A673 (cell line): Measurements from ENCODE around the gene TSKU. TPM values are rescaled to one million over a fixed set of nuclear protein-coding genes. Genes with fewer than 3 reads are reported as not detected.

ENCODE experiments used
- BruUV-seq: library from RNA; stranded (reverse); fragments of 400-500 nt; replicated peaks from 2 replicates; lab custom pipeline; 2021; lab: Mats Ljungman, UMichigan
- CTCF ChIA-PET: fragments of 300-600 bp; sonication (Branson Sonifier 250); formaldehyde crosslinking; loops from one replicate; lab custom pipeline; 2022; ENCODE audit warnings: antibody characterized with exemption; lab: Charles Lee
- POLR2A ChIA-PET: fragments of 300-600 bp; sonication (Branson Sonifier 250); formaldehyde crosslinking; loops from one replicate; lab custom pipeline; 2022; ENCODE audit warnings: antibody characterized with exemption; ENCODE audit not compliant: low non-redundant PET; lab: Charles Lee
- DNase-seq: peaks from one replicate; pipeline ENCODE4 v3.0.0-alpha.2; 2015; ENCODE audit warnings: low spot score
- H3K27ac ChIP-seq: fragments of 200-600 bp; sonication (generic); 2 replicates; pipeline ENCODE4 v1.5.1; 2016; ENCODE audit warnings: mixed run types, low read depth, mild to moderate bottlenecking, mixed read lengths, antibody characterized with exemption, low read length; ENCODE audit not compliant: poor library complexity, severe bottlenecking
- H3K27me3 ChIP-seq: fragments of 200-600 bp; sonication (generic); replicated peaks from 2 replicates; pipeline ENCODE4 v1.6.1; 2017; ENCODE audit warnings: mixed run types, low read depth, mild to moderate bottlenecking, mixed read lengths, antibody characterized with exemption, low read length; ENCODE audit not compliant: insufficient read depth, poor library complexity
- H3K36me3 ChIP-seq: fragments of 200-600 bp; sonication (generic); 2 replicates; pipeline ENCODE4 v1.6.1; 2016; ENCODE audit warnings: mixed run types, mild to moderate bottlenecking, mixed read lengths, antibody characterized with exemption, low read length; ENCODE audit not compliant: insufficient read depth, poor library complexity, severe bottlenecking
- H3K4me1 ChIP-seq: fragments of 200-600 bp; sonication (generic); 2 replicates; pipeline ENCODE4 v1.6.1; 2017; ENCODE audit warnings: mixed run types, mild to moderate bottlenecking, mixed read lengths, antibody characterized with exemption, low read length; ENCODE audit not compliant: insufficient read depth, poor library complexity, severe bottlenecking
- H3K4me3 ChIP-seq: fragments of 200-600 bp; sonication (generic); 2 replicates; pipeline ENCODE4 v1.5.1; 2016; ENCODE audit warnings: low read depth, mixed run types, mild to moderate bottlenecking, mixed read lengths, low read length; ENCODE audit not compliant: poor library complexity, severe bottlenecking
- H3K9me3 ChIP-seq: fragments of 200-600 bp; sonication (generic); 2 replicates; pipeline ENCODE4 v1.6.1; 2016; ENCODE audit warnings: mixed run types, low read depth, mild to moderate bottlenecking, mixed read lengths, antibody characterized with exemption, low read length; ENCODE audit not compliant: poor library complexity, severe bottlenecking
- EZH2 ChIP-seq: fragments of 200-600 bp; sonication (generic); IDR thresholded peaks from 2 replicates; pipeline ENCODE4 v1.6.1; 2017; ENCODE audit warnings: borderline replicate concordance, low read depth, mild to moderate bottlenecking, mixed read lengths, antibody characterized with exemption, low read length; ENCODE audit not compliant: poor library complexity, severe bottlenecking
- intact Hi-C: fragments of 100-400 bp; cut with micrococcal nuclease; formaldehyde crosslinking; loops from one replicate; pipeline ENCODE4 v1.10.0; 2022; ENCODE audit not compliant: unreplicated experiment
- total RNA-seq: library from RNA; stranded (reverse); gene quantifications from 2 replicates; pipeline ENCODE4 v1.2.3, GENCODE V29; 2021
- TF ChIP-seq, protein P1 (sequence below): fragments of 300-800, 200-600 bp; sonication (generic); conservative IDR thresholded peaks from 2 replicates; pipeline ENCODE4 v1.5.1; 2017; ENCODE audit warnings: low read depth, mild to moderate bottlenecking, antibody characterized with exemption, low read length, moderate library complexity, mixed read lengths

Gene TSKU
- total RNA-seq, 1 experiment from 2014 or later: 25.3 TPM

DNA sequence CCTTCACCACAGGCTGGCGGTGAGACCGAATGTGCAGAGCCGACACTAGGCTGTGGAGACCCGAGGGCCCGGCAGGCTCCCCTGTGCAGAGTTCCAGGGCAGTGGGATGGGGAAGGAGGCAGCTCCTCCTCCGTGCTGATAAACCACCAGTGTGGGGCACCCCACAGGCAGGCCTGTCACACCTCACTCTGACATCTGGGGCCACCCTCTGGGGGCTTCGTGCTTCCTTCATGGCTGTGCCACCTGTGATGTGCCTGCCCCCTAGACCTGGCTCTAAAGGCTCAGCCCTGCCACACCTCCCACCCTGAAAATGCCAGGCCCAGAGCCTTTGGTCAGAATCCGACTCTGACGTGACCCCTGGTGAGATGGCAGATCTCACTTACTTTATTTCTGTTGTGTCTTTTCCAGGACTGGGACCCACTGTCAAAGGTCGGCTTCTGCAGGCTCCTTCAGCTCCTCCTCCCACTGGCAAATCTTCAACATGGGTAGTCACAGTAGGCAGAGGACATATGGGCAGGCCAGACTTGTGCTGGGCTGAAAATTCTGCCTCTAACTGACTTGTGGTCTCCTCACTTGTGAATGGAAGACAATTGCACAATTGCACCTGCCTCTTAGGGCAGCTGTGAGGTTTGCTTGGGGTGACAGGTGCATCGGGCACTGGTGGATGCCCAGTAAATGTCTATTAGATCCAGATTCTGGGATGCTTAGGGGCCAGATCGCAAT lies 46.2 kb upstream of the TSKU start:
- TF ChIP-seq, protein P1, sequence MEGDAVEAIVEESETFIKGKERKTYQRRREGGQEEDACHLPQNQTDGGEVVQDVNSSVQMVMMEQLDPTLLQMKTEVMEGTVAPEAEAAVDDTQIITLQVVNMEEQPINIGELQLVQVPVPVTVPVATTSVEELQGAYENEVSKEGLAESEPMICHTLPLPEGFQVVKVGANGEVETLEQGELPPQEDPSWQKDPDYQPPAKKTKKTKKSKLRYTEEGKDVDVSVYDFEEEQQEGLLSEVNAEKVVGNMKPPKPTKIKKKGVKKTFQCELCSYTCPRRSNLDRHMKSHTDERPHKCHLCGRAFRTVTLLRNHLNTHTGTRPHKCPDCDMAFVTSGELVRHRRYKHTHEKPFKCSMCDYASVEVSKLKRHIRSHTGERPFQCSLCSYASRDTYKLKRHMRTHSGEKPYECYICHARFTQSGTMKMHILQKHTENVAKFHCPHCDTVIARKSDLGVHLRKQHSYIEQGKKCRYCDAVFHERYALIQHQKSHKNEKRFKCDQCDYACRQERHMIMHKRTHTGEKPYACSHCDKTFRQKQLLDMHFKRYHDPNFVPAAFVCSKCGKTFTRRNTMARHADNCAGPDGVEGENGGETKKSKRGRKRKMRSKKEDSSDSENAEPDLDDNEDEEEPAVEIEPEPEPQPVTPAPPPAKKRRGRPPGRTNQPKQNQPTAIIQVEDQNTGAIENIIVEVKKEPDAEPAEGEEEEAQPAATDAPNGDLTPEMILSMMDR: no peak
- TF ChIP-seq EZH2: no peak
- H3K4me1 ChIP-seq: no peaks in the 10 kb centered on the region
- no peak for DNase-seq
- BruUV-seq: no TSS peak
- no peak overlapping the region for H3K4me3 ChIP-seq
- no peaks in the 10 kb centered on the region for H3K9me3 ChIP-seq
- CTCF ChIA-PET: interaction anchor here (1.2 to 3.2 kb wide), 2 partner anchors 63 to 182 kb away, joined by 3 to 31 read pairs; no protein-coding TSS in a partner anchor
- intact Hi-C loops: no loop called here
- no peaks in the 10 kb centered on the region for H3K27me3 ChIP-seq
- no peak overlapping the region for H3K27ac ChIP-seq
- POLR2A ChIA-PET: interaction anchor here (0.6 kb wide), 1 partner anchor 15 kb away, joined by 11 read pairs; no protein-coding TSS in a partner anchor
- H3K36me3 ChIP-seq: no peaks in the 10 kb centered on the region

DNA sequence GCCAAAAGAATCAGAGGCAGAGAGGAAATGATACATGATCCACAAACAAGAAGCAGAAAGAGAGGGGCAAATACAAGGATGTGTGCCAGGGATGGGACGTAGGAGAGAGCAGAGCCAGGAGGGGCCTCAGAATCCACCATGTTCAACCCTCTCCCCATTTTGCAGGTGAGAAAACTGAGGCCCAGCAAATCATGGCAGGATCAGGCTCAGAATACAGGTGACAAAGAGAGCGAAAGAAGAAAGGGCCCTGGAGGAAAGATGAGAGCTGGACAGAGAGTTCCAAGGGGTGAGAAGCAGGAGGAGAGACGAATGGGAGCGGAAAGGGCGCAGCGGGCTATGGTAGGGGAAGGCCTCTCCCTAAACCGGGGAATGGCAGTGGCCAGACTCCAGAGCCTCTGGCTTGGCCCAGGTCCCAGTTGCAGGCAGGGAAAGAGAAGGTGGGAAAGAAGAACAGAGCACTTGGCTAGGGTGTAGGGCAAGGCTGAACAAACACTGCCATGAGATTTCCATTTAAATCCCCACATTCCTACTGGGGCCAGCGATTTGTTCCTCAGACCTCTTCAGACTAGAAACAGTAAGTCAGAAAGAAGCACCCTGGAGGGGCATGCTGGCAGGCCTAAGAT lies 44.4 kb upstream of the TSKU start:
- TF ChIP-seq EZH2: no peak
- TF ChIP-seq, protein P1: no peak
- Histone ChIP-seq H3K27ac (no peak overlapping the region), H3K27me3 (no peaks in the 10 kb centered on the region), H3K4me3 (no peak overlapping the region), H3K4me1 (peaks cover 6% of the 10 kb centered on the region), H3K36me3 (no peaks in the 10 kb centered on the region), H3K9me3 (no peaks in the 10 kb centered on the region)
- DNase-seq: no peak
- CTCF ChIA-PET: interaction anchor here (1.2 kb wide), 1 partner anchor 180 kb away, joined by 3 read pairs; no protein-coding TSS in a partner anchor
- BruUV-seq: no TSS peak
- POLR2A ChIA-PET: no interaction called here
- intact Hi-C loops: no loop called here

DNA sequence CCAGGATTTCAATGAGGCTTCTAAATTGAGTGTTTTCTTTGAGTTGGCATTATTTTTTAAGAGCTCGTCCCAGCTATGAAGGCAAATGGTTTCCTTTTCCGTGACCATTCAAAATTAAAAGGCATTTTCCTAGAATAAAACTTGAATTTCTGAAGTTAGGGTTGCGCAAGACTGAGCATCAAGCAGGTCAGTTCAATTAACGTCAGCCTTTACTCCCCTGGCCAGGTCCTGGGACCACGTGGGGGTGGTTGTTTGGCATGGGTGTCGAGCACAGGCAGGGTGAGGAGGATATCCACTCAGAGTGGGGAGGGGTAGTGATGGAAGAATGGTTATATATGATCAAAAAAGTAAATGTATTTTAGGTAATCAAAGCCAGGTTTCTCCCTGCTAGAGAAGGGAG lies 43.4 kb upstream of the TSKU start:
- H3K4me1 ChIP-seq: peaks cover 6% of the 10 kb centered on the region
- H3K27me3 ChIP-seq: no peaks in the 10 kb centered on the region
- no peak for DNase-seq
- no peak overlapping the region for H3K4me3 ChIP-seq
- no peak overlapping the region for H3K27ac ChIP-seq
- BruUV-seq: no TSS peak
- intact Hi-C loops: loop anchor here (5.0 kb wide), 1 partner anchor 43 kb away; the partner anchor contains the start of gene TSKU
- no peaks in the 10 kb centered on the region for H3K9me3 ChIP-seq
- H3K36me3 ChIP-seq: no peaks in the 10 kb centered on the region
- CTCF ChIA-PET: no interaction called here
- POLR2A ChIA-PET: no interaction called here
- TF ChIP-seq, protein P1: no peak
- TF ChIP-seq EZH2: no peak
